ENCODE measurements around the gene APOBEC3B. TPM values are rescaled to one million over a fixed set of nuclear protein-coding genes. Genes with fewer than 3 reads are reported as not detected.
"Not testable (repeated sequence)": the region's sequence is repeated elsewhere in the genome, so short reads cannot be mapped to it uniquely, and the experiment has no call there.

Gene APOBEC3B
- polyA plus RNA-seq, 4 donors, result 5.9 to 7.5 (median 6.8) TPM

- DNase-seq (ENCODE audit: low read depth in 4 of 4, low spot score in 2 of 4), result no peak
Measured at GRCh38 chr22:38950527-38951295, 31.4 kb upstream of the APOBEC3B start.

- DNase-seq (ENCODE audit: low read depth in 4 of 4, low spot score in 2 of 4), result no peak
Measured at GRCh38 chr22:38951734-38952133, 30.4 kb upstream of the APOBEC3B start.

GRCh38 chr22:38952281-38952993 lies 29.7 kb upstream of the APOBEC3B start:
- no peak for DNase-seq (ENCODE audit: low read depth in 4 of 4, low spot score in 2 of 4)

- no peak for DNase-seq (ENCODE audit: low read depth in 4 of 4, low spot score in 2 of 4)
Measured at GRCh38 chr22:38953091-38953490, 29.1 kb upstream of the APOBEC3B start.

GRCh38 chr22:38953577-38954413 lies 28.4 kb upstream of the APOBEC3B start:
- no peak for DNase-seq (ENCODE audit: low read depth in 4 of 4, low spot score in 2 of 4)

GRCh38 chr22:38954414-38955043 lies 27.6 kb upstream of the APOBEC3B start:
- DNase-seq (ENCODE audit: low read depth in 4 of 4, low spot score in 2 of 4), result no peak

- DNase-seq (ENCODE audit: low read depth in 4 of 4, low spot score in 2 of 4), result no peak
Measured at GRCh38 chr22:38955250-38955905, 26.8 kb upstream of the APOBEC3B start.

GRCh38 chr22:38955926-38956325 lies 26.2 kb upstream of the APOBEC3B start:
- no peak for DNase-seq (ENCODE audit: low read depth in 4 of 4, low spot score in 2 of 4)

- DNase-seq (ENCODE audit: low read depth in 4 of 4, low spot score in 2 of 4), result no peak
Measured at GRCh38 chr22:38956551-38956950, 25.6 kb upstream of the APOBEC3B start.

GRCh38 chr22:38957046-38957770 lies 24.9 kb upstream of the APOBEC3B start, which contains the start of gene APOBEC3A:
TSS of gene APOBEC3A (plus strand) at chr22:38957609. CDS start at chr22:38957692, 83 bp downstream.
- no peak for DNase-seq (ENCODE audit: low read depth in 4 of 4, low spot score in 2 of 4)

GRCh38 chr22:38957808-38958650 lies 24.1 kb upstream of the APOBEC3B start:
- DNase-seq (ENCODE audit: low read depth in 4 of 4, low spot score in 2 of 4), result no peak

- DNase-seq (ENCODE audit: low read depth in 4 of 4, low spot score in 2 of 4), result not testable (repeated sequence)
Measured at GRCh38 chr22:38958651-38958943, 23.6 kb upstream of the APOBEC3B start.

GRCh38 chr22:38959590-38959989 lies 22.6 kb upstream of the APOBEC3B start:
- no peak for DNase-seq (ENCODE audit: low read depth in 4 of 4, low spot score in 2 of 4)

- not testable (repeated sequence) for DNase-seq (ENCODE audit: low read depth in 4 of 4, low spot score in 2 of 4)
Measured at GRCh38 chr22:38960673-38961072, 21.5 kb upstream of the APOBEC3B start.

- DNase-seq (ENCODE audit: low read depth in 4 of 4, low spot score in 2 of 4), result not testable (repeated sequence)
Measured at GRCh38 chr22:38963291-38963738, 18.8 kb upstream of the APOBEC3B start.

- DNase-seq (ENCODE audit: low read depth in 4 of 4, low spot score in 2 of 4), result no peak
Measured at GRCh38 chr22:38963872-38964271, 18.3 kb upstream of the APOBEC3B start.

GRCh38 chr22:38964306-38964705 lies 17.8 kb upstream of the APOBEC3B start:
- no peak for DNase-seq (ENCODE audit: low read depth in 4 of 4, low spot score in 2 of 4)

GRCh38 chr22:38964989-38965388 lies 17.2 kb upstream of the APOBEC3B start:
- DNase-seq (ENCODE audit: low read depth in 4 of 4, low spot score in 2 of 4), result no peak
